Prostate gland (tissue), 2 donors: ENCODE data around the gene DNAJC9.

Source experiments
- CTCF ChIP-seq, 4 experiments: fragments of 200-600 bp in 2 of 4; fragments of 450-650 bp in 2 of 4; sonication (generic) in 2 of 4; IDR thresholded peaks; 1 replicate in 3 of 4; 2 replicates in 1 of 4; pipeline ENCODE4 v1.5.1; 2016 to 2019; ENCODE audit warnings: antibody characterized with exemption in 4 of 4, mild to moderate bottlenecking in 2 of 4, moderate library complexity in 2 of 4
- POLR2A ChIP-seq: fragments of 450-650 bp; IDR thresholded peaks from one replicate; pipeline ENCODE4 v1.6.1; 2016; ENCODE audit warnings: antibody characterized with exemption, mild to moderate bottlenecking
- POLR2AphosphoS5 ChIP-seq: sonication (generic); formaldehyde crosslinking; IDR thresholded peaks from one replicate; pipeline ENCODE4 v1.6.1; 2017; ENCODE audit warnings: antibody characterized with exemption

GRCh38 chr10:73261362-73261995 lies 14.4 kb upstream of the DNAJC9 start:
- TF ChIP-seq CTCF (IDR thresholded peaks at IDR 0.05) (no peak), POLR2A (no peak), POLR2AphosphoS5 (no peak)
